T-helper 9 cell (primary cell): ENCODE data around the gene FBLN7.
A peak's percentile ranks its signal among the peaks of the same experiment; 100 is the strongest.

Experiments
- DNase-seq: peaks from one replicate; pipeline ENCODE4 v3.0.0-alpha.2; 2020

FBLN7 gene

DNA sequence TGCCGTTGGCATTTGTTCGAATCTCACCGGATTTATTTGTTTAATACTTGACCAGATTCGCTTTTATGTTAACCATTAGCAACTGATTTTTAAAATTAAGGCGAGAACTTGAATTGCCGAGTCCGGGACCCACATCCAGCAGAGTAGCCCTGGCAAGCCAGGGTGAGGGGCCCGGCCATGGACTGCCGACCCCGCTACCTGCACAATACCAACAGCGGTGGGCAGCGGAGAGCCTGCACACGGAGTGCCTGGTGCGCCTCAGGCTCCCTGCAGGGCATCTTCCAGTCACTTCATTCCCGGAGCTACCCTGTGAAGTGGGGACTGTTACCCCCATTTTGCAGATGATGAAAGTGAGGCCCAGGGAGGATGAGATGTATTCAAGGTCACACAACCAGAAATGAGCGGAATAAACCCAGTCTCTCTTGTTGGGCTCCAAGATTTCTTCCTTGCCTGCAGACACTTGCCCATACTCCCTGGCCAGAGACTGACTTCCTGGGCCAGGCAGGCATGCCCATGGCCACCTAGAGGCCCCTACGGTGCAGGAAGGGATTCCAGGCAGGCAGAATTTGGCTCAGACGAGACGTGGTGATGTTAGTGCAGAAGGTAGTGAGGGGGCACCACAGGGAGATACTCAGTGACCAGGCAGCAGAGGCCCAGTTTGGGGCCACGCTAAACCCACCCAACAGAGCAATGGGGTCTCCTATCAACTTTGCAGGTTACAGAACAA, 2.9 kb downstream of the FBLN7 start:
- no peak for DNase-seq

DNA sequence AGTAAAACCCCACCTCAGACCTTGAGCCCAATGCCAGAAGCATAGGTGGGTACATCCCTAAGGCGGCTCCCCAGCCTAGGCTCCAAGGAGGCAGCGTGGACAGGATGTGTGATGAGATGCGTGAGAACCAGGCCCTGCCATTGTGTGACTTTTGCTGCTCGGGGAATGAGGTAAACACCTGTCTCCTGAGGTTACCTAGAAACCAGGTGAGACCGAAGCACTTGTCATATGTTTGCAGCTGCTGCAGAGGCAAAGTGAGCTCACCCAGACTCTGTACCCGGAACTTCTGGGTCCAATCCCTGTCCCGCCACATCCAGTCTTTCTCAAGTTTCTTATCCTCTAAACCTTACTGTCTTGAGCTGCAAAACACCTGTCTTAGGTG, 3.4 kb downstream of the FBLN7 start:
- DNase-seq = no peak

DNA sequence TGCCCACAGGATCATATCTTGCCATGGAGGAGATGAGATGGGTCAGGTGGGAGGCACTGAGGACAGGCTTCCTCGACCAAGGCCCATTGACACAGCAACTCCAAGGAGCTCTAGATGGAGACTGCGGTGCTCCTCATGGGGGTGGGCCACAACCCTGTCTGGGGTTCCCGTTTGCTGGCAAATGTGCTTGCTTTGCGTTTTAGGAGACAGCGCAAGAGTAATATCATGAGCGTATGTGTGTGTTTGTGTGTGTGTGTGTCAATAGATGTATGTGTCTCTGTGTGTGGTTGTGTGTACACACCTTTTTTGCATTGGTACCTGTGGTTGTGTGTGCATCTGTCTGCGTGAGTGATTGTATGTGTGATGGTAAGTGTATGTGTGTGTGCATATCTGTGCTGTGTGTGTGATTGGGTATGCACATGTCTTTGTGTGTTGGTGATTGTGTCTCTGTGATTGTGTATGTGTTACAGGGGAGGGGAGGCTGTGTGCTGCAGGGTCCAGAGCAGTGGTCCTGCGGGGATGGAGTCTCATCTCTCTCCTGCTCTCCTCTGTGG, 4.4 kb downstream of the FBLN7 start:
- DNase-seq = no peak

DNA sequence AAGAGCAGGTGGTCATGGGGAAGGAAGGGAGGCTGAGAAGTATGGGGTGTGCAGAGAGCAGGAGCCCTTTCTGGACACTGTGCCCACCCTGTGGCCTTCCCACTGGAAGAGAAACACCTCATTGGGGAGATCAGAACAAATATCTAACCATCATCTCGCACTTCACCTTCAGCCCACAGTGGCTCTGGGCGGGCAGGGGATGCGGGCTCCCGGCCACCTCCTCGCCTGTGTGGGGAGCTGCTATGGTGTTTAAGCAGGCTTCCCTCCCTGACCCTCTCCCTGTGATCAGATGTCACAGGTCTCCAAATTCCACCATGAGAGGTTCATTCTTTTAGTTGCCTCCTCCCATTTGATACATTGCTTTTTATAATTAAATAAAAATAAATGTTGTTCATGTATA, 5.0 kb downstream of the FBLN7 start:
- no peak for DNase-seq

DNA sequence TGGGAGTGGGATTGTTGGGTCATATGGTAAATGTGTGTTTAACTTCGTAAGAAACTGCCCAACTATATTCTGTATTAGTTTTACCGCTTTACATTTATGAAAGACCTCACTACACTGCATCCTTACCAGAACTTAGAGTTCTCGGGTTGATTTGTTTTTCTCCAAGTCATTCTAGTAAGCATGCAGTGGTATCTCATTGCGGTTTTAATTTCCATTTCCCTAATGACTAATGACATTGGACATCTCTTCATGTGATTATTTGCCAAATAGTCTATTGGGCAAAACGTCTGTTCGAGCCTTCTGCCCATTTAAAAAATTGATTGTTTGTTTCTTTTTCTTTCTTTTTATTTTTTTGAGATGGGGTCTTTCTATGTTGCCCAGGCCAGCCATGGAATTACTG, 6.8 kb downstream of the FBLN7 start:
- DNase-seq = no peak

DNA sequence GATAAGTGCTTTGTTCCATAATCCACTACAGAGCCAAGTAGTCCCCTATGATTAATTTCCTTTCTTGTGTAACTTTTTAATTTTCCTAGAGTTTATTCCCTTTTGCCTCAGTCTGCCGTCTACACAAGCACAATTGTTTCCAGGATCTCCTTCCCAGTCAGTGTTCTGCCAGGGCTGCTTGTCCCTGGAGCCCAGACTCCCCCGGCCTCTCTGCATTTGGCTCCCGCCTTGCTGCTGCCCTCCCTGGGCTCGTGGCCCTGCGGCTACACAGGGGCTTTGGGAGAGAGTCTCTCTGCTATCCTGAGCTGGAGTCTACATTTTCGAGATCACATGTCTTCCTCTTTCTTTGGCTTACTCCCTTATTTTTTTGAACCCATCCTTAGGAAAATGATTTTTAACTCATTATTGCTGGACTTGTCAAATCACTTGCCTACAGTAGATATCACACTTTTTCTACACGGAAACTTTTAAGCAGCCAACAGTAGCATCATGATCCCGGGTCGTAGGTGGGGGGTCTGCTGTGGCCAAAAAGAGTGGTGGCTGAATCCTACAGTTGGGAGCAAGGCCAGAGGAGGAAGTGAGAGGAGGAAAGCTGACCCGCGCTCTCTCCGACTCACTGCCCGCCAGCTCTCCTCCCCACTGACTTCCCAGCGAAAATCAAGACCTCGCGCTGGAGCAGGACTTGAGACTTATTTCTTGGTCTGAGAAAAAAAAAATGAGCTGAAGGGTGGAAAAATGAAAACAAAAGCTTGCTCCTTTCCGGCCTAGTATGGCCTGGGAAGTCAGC, 9.4 kb downstream of the FBLN7 start:
- DNase-seq = no peak

DNA sequence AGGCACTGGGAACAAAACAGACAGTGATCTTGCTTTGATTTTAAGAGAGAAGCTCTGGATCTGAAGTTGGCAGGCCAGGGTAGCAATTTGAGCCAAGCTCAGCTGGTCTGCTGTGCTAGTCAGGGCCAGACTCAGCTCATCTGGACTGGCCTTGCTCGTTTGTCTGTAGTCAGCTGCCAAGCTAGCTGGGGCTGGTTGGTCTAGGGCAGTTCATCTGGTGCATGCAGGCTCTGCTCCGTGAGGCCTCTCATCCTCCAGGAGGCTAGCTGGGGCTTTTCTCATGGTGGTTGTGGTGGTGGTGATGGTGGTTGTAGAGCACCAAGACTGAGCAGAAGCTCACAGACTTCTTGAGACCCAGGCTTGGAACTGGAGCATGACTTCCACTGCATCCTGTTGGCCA, 10.3 kb downstream of the FBLN7 start:
- DNase-seq = no peak

DNA sequence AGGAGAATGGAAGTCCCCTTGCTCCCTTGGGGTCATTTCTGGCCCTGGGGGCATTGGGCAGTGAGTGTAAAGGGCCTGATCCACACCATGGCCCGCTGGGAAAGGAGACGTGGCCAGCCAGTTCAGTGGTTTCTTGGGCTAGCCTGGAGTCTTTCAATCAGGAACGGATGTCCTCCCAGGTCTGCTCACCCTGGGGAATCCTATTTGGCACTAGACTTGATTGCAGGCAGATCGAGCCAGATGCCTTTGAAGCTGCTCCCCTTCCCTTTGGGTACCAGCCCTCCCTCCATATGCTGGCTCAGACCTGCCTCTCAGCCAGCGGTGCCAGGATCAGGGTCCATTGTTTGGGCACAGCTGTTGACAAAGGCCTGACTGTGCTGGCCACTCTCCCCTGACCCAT, 11.0 kb downstream of the FBLN7 start:
- no peak for DNase-seq

DNA sequence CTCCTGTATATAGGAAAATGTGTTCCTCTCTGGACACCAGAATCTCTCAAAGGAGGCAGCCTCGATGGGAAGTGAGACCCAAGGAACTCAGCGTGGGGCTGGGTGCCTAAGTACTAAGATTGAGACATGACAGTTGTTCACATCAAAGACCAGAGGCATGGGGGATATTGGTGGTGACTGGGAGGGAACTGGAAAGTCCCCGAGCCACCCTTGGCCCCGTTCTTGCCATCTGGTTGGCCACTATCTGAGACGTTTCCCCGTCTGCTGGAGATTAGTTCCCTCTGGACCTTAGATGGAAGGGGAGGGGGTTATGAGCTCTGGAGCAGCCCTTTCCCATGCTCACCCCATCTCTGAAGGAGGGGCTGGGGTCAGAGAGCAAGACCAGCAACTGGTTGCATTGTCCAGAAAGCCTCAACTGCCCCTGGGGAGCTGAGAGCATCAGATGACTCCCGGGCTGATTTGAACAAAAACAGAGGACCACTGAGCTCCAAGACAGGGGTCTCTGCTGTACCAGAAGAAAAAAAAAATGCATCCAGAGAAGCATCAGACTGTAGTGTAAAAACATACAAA, 11.8 kb downstream of the FBLN7 start:
- DNase-seq = no peak

DNA sequence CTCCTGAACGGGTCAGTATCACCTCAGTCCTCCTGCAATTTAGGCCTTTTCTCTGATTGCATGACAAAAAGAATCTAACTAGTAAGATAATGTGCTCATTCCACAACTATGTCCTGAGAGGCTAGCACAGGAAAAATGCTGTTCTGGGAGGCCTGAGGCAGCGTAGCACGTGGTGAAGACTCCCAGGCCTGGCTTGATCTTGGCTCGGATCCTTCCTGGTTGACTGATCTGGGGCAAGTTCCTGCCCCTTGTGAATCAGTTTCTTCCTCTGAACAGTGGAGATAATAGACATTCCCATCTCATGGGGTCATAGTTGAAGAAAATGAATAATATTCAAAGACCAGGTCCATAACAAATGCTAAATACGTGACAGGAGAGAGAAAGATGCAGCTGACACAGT, 12.3 kb downstream of the FBLN7 start:
- no peak for DNase-seq

DNA sequence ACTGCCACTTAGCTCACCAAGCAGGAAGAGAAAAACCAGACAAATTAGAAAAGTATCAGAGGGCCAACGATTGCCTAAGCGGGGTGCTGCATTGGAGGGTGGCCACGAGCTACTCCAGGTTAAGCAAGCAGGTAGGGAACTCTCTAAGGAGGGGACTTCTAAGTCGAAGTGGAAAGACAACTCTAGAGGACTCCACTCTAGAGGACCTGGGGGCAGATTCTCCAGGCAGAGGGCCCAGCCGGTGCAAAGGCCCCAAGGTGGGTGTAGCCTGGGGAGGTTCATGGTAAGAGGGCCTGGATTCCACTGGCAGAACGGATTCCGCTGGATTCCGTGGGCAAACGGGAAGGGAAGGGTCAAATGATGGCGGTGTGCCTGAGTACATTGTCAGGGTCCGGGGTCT, 12.7 kb downstream of the FBLN7 start:
- no peak for DNase-seq

DNA sequence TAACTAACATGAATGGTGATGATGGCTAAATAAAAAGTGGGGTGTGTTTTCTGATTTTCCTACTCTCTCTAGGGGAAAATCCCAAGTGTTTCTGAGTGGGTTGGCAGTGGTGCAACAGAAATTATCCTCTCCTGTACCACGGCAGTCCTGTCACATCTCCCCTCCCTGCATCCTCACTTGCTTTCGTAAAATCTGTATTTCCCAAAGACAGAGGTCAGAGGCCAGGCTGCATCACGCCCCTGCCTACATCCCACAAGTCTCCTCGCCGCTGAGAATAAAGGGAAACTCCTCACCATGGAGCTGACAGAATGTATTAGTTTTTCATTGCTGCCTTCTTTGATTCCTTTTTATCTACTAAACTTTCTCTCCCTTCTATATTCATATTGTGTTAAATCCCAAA, 13.1 kb downstream of the FBLN7 start:
- no peak for DNase-seq

DNA sequence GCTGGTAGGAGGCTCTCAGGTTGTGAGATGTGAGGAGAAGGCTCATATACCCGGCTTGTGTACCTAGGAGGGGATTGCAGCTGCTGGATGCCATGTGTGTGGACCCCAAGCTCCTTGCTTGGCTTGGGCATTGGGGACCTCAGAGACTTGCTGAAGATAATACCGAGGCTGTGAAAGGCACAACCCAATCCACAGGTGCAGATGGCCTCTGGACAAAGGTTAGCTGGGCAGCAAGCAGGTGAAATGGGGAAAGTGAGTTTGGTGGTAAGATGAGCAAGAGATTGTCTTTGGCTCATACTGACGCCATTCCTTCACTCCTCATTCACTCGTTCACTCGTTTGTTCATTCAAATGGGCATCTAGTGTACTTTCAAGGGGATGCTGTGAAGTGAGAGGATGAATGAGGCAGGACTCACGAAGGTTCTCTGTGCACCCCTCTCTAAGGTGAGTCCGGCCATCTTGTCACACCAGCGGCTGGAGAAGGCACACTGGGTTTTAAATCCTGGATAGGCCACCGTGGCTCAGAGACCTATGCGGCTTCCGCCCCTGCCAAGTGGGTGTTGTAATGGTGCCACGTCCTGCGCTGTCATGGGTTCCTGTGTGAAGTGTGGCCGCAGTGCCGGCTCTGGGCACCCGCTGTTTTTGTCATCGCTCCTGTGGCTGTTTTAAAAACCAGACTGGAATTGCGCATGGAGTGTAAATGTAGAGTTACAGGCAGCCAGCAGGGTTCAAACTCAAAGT, 13.7 kb downstream of the FBLN7 start:
- no peak for DNase-seq

DNA sequence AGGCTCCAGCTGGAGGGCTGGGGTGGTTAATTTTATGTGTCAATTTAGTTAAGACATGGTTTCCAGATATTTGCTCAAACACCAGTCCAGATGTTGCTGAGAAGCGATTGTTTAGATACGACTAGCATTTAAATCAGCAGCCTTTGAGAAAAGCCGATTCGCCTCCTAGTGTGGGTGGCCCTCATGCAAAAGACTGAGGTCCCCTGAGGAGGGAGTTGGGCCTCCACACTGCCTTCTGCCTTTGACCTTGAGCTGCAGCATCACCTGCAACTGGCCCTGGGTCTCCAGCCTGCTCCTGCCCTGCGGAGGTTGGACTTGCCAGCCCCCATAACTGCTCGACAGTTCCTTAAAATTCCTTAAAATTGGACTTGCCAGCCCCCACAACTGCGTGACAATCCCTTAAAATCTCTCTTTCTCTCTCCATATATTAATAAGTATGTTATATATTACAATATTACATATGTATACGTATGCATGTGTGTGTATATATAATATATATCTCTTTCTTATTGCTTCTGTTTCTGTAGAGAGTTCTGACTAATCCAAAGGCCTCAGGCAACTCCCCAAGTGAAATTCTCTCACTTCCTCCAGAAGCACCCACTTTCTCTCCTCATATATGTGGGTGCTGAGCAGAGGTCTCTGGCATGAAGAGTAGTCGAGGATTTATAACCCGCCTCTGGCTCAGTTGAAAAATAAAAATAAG, 14.4 kb downstream of the FBLN7 start:
- DNase-seq = no peak

DNA sequence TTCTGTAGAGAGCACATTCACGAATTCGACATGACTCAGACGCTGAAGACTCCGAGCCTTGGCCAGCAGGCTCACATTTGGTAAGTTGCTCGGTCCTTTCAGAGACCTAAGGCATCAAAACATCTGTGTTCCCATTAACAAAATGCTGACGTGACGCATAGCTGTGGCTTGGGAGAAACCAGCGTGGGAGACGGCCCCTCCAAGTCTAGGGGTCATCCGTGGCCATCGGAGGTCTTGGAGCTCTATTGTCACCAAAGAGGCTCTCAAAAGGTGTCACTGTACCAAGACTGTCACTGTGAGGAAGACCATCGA, 14.9 kb downstream of the FBLN7 start:
- DNase-seq = no peak

DNA sequence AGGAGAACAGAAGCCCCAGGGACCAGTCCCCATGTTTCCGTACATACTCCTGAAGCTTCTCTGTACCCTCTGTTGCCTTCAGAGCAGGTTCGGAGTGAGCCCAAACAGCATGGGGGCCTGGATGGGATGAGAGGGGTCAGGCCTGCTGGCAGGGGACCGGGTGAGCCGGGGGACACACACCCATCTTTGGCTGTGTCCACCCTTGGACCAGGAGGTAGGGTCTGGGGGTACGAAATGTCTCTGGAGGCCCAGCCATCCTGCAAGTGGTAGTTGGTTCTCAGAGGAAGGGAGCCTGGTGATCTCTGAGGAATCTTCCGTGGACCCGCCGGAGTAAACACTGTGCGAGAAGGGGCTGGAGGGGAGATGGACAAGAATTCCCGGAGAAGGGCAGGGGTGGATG, 15.3 kb downstream of the FBLN7 start:
- DNase-seq = no peak

DNA sequence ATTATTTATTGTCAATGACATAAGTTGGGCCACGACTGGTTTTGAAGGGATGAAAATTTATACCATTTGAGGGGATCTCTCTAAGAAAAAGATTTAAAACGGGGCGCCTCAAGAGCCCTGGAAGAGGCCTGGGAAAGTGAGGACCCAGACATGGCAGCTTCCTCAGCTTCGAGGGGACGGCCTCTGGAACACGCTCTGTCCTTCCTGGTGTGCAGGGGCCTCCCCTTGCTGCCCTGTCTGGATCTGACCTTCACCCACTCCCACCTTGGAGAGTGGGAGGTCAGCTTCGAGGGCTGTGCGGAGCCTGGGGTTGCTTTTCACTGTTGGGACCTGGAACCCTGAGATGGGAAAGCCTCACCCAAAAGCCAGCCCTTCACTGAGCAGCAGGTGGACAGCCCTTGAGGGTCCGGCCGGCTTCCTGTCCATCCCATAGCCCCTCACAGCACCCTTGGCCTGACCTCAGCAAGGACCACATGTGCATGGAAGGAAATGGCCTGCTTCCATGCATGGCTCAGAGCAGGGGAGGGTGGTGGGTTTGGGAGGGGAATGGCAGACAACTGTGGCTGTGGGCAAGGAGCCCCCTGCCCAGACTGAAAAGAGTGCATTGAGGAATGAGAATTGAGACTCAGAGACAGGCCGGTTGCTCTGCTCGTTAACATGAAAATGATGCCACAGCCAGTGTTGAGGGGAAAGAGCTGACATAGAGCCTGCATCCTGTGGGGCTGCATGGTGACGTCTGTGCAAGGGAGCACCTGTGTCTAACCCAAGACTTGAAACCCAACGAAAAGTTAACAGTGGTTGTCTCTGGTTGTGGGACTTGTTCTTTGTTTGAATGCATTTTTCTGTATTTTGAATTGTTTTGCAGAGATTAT, 16.3 kb downstream of the FBLN7 start:
- DNase-seq = peak; percentile 17

DNA sequence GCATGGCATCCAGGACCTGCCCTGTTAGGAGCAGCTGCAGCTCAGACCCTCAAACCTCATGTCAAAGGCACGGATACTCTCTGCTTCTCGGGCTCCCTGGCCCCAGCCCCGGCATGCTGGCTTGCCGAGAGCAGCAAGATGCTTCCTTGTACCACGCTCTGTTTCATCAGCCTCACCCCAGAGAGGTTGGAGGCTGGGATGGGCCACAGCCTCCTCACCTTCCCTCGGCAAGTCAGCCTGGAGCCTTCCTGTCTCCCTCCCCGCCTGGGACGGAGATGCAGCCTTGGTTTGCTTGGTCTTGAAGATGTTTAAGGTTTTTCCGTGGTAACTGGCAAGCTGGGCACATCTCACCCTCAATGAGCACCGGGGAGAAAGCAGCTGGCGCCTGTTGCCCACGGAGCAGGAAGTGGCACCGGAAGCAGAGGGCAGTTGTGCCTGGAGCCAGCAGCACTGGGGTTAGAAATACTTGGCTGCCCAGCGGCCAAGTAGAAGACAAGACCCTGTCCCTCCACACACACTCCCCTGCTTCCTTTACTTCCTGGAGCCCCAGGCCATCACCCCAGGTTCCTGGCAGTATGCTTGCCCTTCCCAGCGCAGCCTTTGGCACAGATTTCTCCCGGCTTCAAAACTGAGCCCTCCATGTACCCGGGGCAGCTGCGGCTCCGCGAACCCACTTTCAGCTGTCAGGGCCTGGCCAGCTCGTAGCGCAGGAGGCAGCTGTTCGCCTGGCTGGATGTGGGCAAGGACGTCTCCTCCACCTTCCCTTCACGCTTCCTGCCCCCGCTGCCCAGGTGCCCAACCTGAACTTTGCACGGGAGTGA, 17.4 kb downstream of the FBLN7 start:
- DNase-seq = no peak

DNA sequence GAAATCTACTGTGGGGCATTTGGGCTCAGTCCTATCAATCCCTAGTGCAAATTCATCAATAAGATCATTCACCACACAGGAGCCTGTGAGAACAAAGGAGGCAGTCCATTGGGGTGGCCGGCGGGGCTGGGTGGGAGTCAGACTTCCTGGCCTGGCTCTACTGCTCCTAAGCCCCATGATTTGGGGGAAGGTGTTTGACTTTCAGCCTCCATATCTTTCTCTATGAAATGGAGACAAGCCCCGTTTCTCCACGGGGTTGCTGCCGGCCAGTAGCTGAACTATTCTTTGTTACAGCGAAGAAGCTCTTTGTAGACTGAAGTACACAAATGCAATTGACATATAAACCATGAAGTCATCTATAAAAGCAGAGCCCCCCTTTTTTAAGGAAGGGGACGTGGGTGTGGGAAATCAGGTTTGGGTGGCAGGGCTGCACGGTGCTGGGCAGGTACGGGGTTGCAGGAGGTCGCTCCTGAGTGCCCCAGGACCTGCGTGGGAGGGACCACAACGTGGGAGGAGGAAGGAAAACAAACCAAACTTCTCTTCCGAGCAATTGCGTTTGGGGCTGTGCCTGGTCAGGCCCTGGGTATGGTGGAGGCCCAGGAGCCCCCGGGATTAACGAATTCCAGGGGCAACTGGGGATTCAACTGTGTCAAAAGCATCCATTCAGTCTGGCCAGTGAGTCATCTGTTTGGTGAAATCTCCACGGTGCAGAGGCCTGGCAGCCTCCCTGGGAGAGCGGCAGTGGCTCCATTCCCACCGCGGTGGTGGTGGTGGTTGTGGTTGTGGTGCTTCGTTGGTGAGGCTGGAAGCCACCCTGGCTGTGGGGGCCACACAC, 18.2 kb downstream of the FBLN7 start:
- peak; percentile 29 for DNase-seq

DNA sequence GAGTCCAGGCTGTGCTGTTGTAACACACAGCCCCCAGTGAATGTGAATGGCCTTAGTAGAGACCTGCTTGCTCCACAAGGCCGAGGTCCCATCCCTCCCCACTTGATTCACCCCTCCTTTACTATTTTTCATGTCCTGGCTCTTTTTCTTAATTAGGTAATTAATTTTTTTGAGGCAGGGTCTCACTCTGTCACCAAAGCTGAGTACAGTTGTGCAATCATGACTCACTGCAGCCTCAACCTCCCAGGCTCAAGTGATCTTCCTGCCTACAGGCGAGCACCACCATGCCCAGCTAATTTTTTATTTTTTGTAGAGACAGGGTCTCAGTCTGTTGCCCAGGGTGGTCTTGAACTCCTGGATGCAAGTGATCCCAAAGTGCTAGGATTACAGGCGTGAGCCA, 19.3 kb downstream of the FBLN7 start:
- DNase-seq = no peak
